Stimulated activated CD4-positive, alpha-beta T cell treated with anti-CD3 and anti-CD28 coated beads, Interleukin-4, amount 100 ng/mL, for 48 hours (primary cell): Measurements from ENCODE around the gene NPY5R.

Experiments
- DNase-seq, 2 donors: peaks; one replicate each; pipeline ENCODE4 v3.0.0-alpha.2; 2020; ENCODE audit warnings: low read depth in 2 of 2

Gene NPY5R

GRCh38 chr4:163343604-163344146 lies at the start of gene NPY5R:
NPY5R (plus strand) TSS chr4:163343892; CDS start chr4:163350274, 6,382 bp downstream.
- DNase-seq = no peak

GRCh38 chr4:163295138-163295537 lies 48.6 kb upstream of the NPY5R start:
- DNase-seq = no peak

DNA sequence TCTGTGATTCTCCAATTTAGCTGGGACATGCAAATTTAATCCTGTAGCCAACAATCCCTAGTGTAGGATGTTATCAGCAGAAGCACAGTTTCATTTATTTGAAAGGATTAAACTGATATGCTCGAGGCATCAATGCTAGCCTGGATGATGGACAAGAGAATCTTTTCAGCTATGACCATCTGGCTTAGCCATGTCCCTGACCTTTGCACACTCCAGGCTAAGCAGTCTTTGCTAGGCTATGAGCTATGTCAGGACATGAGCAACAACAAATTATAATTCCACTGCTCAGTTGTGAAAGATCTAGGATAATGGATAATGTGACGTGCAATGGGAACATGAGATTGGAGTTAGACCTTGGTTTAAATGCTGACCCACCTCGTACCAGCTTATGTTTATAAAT lies 43.2 kb upstream of the NPY5R start:
- DNase-seq = no peak

GRCh38 chr4:163303069-163303468 lies 40.6 kb upstream of the NPY5R start:
- DNase-seq = no peak

DNA sequence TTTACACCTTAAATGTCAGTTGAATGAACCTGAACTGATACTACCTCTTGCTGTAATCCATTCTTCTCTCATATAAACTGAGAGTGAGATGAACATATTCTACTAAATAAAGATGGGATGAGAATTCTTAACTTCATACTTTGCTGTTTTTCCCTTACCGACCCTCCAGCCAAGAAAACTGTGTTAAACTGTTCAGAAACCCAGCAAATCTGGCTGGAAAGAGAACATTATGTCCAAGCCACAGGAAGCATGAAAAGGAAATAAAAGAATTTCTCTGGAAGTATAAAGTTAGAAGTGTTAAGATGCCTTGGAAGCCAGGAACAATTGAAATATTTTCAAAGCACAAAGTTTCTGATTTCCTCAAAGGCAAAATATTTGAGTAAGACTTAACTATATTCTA lies 34.2 kb upstream of the NPY5R start:
- no peak for DNase-seq

- DNase-seq = no peak
Observed at GRCh38 chr4:163317110-163317509, 26.6 kb upstream of the NPY5R start.

DNA sequence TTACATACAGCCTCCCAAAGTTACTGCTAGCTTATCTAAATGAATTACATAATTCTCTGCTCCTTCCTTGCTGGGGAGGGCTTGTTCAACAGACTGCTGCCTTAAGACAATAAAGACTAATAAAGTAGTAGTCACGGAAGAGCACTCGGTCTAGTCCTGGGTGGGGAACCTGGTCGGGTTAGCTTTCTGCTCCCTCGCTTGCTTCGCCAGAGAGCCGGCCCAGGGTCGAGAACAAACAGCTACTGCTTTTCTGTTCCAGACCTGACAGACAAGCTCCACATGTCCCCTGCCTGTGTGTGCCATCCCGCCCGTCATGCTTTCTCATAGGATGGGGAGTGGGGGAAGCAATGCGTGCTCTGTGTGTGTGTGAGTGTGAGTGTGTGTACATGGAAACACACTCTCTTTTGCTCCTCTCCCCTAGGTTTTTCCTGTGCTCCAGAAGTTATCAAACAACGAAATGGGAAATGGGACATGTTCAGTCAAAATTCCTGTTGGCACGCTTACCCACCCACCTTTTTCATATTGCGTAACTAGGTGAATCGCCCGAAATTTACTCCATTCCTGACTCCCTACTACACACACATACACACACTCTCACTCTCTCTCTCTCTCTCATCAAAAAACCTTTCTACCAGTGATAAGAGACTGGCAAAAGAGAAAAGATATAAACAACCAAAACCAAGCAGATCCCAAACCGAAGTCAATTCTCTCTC lies 12.6 kb upstream of the NPY5R start:
- no peak for DNase-seq

GRCh38 chr4:163331629-163332376 lies 11.9 kb upstream of the NPY5R start:
- DNase-seq = no peak

- DNase-seq = peak; percentile 26 to 30
Observed at GRCh38 chr4:163332526-163333406, 10.9 kb upstream of the NPY5R start, which contains the start of gene NPY1R. NPY1R (minus strand) TSS chr4:163332596; CDS start chr4:163326554, 6,042 bp downstream.

DNA sequence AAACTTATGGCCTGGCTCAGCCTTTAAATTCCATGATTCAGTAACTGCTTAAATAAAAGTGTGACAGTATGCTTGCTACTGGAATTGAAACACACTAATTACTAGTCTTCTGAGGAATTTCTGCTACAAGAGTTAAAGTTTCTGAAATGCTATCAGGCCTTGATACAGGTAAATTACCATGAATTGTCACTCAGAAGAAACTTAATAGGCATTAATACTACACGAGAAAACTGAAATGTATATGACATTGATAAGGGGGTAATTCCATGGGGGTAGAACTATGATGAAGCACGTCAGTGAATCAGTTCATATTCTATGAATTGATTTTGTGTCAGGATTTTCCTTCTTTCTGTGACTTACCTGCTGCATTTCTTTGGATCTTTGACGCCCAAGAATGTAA lies 8.3 kb upstream of the NPY5R start:
- DNase-seq = no peak

DNA sequence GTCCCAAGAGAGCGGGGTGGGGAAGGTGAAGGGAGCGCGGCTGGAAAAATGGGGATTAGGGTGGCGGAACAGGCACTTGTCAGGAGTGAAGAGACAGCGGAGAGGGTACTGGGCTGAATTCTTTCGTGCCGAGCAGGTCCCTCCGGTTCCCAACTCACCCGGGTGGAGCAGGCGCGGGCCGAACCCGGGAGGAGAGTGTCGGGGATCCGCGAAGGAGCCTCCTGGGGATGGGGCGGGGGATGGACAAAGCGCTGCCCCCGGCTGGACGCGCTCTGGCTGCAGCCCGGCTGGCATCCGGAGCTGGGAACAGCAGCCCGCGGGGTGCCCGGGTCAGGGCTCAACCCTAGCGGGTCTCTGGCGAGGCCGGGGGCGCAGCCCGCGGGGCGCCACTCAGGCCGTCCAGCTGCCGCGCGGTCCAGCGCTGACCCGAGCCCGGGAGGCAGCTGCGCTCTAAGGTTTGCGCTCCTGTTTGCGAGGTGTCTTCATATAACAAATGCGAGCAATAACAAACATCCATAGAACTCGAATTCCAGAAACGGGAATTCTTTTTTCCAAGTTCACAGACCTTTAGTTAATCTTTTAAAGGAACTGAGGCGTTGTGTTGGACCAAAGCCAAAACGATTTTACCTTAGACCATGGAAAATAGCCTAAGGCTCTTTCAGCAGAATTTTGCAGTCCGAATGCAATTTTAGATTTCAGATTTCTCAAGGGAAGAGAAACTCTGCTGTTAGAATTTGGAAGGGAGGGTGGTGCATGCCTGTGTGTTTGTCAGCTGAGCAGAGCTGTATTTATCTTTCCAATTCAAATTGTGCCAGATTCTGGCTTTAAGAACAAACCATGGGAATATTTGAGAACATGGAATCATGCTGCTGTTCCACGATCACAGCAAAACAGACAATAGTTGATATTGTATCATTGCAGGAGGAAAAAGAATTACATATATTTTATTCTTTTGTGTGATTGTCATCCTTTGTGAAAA lies 744 bp downstream of the NPY5R start:
- DNase-seq = no peak

DNA sequence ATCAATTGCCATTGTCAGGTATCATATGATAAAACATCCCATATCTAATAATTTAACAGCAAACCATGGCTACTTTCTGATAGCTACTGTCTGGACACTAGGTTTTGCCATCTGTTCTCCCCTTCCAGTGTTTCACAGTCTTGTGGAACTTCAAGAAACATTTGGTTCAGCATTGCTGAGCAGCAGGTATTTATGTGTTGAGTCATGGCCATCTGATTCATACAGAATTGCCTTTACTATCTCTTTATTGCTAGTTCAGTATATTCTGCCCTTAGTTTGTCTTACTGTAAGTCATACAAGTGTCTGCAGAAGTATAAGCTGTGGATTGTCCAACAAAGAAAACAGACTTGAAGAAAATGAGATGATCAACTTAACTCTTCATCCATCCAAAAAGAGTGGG lies 7.0 kb downstream of the NPY5R start:
- no peak for DNase-seq

- no peak for DNase-seq
Observed at GRCh38 chr4:163353054-163353453, 9.4 kb downstream of the NPY5R start.

DNA sequence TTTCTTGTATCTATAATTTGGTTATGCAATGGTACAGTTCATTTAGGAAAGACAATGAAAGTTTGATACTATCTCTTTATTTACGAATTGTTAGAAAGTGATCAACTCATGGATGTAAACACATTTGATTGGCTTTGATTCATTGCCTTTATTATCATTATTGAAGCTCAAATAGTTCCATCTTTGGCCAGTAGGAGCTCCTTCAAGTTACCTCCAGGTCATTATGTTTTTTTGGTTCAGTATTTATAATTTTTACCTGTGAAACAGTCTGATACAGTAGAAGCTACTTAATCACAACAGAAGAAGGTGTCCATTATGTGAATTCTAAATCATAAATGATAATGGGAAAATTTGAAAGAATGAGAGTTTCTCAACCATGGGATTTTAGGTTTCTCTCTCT lies 12.4 kb downstream of the NPY5R start:
- DNase-seq = no peak

DNA sequence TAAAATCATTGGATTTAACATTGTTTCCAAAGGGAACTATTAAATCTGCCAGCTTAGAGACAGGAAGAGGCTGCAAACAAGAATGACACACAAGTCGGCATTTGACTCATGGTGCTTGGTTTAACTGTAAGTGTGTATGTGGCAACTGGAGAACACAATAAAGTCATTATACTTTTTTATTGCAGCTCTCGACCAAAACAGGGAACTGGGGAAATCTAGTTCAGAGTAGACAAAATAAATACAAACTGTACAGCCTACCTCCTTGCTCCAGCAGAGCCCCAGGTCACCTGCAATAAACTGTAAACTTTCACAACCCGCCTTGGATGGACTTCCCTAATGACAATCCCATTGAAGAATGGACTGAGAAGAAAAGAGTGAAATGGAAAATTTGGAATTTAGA lies 24.0 kb downstream of the NPY5R start:
- DNase-seq = no peak

- DNase-seq = no peak
Observed at GRCh38 chr4:163372029-163372428, 28.3 kb downstream of the NPY5R start.

DNA sequence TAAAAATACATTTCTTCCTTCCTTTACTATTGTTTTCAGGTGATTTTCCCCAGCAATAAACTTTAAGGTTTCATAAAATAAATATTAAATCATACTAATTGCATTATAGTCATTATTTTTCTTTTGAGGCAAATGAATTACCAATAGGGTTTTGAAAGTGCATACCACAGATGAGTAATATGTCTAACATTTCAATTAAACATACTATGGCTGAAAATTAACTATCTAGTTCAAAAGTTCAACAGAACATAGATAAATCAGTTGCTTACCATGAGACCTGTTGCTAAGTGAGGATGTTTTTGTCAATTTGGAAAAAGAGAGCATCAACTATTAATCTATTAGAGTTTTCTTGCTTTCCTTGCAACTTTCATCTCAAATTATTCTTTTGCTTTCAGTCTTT lies 35.0 kb downstream of the NPY5R start:
- DNase-seq = no peak

DNA sequence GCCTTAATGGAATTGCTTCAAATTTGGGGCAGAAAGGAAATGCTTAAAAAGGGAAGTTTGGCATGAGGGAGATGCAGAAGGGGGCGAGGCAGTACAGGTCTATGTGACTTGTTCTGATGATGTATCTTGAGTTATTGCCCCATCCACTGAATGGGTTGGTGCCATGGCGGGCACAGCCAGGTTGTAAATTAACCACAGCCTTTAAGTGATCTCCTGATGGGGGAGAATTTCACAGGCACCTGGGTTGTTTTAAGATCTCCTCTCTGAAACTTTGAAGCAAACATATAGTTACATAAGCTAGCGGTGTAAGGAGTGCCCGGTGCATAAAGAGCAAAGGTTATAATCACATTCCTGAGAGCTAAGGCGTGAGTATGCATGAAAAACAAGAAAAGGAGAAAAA lies 37.0 kb downstream of the NPY5R start:
- DNase-seq = no peak

DNA sequence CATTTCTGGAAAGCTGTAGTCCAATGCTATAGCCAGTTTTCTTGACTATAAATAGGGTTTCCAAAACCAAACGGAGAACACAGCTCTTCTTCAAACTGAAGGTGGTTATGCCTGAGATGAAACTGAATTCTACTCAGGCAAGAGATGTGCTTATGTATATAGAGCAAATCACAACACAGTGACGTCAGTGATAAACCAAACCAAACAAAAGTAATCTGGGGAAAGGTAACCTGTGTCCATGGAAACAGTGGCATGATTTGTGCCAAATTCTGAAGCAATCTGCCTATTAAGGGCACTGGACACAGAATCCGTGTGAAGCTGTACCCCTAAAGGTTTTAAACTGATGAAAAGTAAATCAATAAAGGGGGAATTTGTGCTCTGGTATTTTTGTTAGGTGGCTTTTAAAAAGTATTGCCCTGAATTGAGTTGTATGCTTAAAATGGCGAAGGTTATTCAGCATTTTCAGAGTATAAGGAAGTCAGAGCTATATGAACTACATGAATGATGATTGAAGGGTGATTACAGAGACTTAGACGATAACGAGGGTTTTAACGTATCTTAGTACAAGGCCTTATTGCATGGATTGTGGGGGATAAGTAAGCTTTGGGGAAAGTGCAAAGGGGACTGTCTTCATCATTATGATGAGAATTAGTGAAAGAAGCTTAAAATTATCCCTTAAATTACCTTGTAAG lies 38.6 kb downstream of the NPY5R start:
- DNase-seq = no peak

DNA sequence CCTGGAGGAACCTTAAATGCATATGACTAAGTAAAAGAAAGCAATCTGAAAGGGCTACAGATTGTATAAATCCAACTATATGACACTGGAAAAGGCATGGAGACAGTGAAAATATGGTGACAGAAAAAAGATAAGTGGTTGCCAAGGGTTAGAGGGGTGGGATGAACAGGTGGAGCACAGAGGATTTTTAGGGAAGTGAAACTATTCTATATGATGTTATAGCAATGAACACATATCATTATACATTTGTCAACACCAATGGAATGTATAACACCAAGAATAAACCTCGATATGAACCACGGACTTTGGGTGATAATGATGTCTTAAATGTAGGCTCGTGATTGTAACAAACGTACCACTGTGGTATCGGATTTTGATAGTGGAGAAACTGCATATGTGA lies 40.7 kb downstream of the NPY5R start:
- no peak for DNase-seq
